NCI-H187 treated with DMSO at 0.1 percent for 48 hours (cell line): ENCODE measurements around the gene AFAP1L2.

Source experiments
- DNase-seq: peaks from one replicate; lab custom pipeline; 2025; lab: John Stamatoyannopoulos, UW

AFAP1L2 gene

DNA sequence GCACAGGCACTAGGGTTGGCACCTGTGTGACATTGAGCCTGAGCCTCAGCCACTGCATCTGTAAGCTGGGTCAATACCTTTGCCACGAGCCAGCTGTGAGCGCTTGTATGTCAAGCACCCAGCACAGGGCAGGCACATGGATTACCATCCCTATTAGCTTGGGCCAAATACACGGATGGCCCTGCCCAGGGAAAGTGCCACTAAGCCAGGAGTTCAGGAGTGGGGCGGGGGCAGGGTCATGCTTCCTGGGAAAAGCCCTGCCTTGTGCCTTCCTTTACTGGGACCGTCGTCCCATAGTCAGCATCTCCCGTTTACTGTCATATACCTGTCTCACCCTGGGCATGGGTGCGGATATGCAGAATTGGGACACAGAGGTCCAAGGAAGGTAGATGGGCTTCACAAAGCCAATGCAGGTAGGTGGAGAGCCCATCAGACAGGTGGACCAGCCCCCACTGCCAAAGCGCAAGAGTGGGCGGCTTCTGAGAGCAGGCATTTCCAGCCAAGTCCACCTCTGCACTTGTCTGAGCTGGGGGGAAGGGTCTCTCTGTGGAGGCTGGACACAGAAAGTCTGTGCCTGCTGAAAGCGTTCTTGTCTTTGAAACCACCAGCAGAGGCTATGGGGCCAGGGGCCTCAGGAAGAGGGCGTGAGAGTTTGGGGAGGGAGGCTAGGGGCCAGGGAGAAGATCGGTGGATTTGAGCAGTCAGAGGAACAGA, 92.6 kb downstream of the AFAP1L2 start:
- no peak for DNase-seq

DNA sequence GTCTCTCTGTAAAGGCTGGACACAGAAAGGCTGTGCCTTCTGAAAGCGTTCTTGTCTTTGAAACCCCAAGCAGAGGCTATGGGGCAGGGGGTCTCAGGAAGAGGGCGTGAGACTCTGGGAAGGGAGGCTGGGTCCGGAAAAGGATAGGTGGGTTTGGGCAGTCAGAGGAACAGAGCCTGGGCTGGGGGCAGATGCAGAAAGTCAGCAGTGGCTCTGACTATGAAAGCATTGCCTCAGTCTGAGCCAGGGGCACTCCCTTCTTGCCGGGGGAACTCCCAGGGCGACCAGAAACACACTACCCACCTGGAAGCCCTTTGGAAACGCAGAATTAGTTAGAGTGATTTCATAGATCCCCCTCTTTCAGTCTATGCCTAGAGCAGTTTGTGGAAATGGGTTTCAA, 93.3 kb downstream of the AFAP1L2 start:
- DNase-seq: no peak

DNA sequence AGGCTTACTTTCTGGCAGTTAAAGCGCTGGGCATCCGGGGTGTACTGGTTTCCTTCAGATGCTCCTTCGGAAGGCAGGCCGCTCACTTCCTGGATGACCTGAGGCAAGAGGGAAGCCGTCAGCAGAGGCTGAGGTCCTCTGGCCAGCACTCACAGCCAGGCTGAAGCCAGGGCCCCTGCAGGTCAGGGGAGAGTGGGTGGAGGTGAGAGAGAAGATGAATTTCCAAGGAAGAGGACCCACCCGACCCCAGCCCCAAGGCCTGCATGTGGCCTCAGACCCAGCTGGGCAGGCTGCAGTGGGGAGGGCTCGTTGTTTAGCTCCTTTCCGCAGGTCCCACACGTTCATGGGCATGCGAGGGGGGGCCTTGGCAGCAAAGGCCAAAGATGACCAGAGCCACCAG, 94.0 kb downstream of the AFAP1L2 start:
- DNase-seq: no peak

DNA sequence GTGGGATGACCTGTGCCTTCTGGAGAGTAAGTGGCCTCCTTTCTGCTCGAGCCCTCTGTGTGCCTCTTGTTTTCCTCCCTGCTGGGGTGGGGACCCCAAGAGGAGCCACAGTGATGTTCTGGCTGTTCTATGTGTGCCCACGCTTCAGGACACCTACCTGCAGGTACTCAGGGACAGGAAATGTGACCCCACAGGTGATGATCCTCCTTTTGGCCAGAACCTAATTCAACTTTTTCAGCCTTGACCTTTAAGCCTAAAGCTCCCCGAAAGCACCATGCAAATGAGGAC, 95.0 kb downstream of the AFAP1L2 start:
- DNase-seq: no peak

DNA sequence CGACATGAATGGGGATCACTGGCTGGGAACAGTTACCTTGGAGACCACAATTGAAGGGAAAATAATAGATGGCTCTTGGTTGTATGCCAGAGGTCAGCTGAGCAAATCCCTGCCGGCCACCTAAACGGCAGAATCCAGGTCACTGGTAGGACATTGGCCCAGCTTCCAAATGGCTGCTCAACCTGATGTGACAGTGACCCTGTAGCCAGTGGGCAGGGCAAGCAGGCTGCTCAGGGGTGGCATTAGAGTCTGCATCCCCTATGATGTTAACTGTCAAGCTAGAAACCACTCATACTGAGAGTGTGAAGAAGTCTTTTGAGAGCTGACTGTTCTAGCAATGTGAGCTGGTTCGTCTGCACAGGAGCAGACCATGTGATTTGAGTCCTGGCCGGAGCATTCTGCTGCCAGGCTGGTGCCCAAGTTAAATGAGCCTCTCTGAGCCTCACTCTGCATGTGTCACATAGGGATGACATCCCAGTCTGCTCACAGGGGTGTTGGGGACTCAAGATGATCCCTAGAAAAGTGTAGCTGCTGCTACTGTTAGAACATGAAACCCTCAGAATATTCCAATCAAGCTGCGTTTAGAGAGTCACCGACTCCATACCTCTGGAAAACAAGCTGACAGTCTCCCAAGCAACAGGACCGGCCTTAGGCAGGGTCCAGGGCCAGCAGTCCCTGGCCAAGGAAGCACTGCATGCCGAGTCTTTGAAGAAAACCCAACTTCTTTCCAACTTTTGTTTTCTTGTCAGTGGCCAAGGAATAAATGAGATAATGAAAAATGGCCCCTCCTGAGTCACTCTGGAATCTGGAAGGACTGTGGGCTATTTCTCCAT, 95.6 kb downstream of the AFAP1L2 start:
- DNase-seq: no peak

DNA sequence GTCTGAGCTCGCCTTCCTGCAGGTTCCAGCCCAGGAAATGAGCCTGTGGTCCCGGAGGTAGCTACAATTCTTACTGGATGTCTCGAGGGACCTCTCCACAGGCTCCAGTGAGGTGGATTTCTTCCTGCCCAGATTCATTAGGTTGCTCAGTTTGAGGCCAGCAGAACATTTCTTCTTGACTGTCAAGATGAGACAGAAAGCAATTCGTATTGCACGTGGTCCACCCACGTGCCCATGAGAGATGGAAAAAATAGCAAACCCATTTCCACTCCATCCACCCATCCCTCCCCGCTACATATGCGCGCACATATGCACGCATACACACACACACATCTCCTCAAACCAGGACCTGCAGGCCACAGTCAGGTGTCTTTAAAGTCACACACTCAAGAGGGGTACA, 96.6 kb downstream of the AFAP1L2 start:
- DNase-seq: no peak

DNA sequence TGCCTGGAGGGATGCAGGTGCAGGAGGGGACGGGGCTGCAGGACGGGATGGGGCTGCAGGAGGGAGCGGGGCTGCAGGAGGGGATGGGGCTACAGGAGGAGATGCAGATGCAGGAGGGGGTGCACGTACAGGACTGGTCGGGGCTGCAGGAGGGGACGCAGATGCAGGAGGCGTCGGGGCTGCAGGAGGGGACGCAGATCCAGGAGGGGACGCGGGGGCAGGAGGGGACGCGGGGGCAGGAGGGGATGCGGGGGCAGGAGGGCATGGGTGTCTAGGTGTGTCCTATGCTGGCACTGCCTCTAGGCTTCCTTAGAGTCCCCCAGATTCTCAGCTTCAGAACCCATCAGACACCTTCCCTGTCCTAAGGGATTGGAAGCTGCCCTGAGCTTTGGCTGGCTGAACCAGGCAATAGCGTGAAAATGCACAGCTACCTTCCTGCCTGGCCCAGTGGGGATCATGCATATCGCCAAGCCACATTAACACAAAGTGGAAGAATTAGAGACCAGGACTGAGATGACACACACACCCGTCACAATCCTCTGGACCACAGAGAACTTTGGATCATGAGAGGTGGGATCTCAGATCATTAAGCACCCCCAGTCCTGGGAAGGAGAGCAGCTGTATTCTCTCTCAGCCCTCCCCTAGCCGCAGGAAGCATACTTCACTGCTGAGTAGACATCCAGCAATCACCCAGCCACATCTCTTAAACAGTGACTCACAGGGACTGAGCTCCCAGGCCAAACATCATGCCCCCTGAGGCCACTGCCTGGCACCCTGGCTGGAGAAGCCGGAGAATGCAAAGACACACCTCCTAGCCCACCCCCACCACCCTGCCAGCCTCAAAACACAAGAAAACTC, 98.0 kb downstream of the AFAP1L2 start:
- DNase-seq: no peak

DNA sequence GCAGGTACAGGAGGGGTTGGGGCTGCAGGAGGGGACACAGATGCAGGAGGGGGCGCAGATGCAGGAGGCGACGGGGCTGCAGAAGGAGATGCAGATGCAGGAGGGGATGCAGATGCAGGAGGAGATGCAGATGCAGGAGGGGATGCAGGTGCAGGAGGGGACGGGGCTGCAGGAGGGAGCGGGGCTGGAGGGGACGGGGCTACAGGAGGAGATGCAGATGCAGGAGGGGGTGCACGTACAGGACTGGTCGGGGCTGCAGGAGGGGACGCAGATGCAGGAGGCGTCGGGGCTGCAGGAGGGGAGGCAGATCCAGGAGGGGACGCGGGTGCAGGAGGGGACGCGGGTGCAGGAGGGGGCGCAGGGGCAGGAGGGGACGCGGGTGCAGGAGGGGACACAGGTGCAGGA, 98.8 kb downstream of the AFAP1L2 start:
- no peak for DNase-seq

DNA sequence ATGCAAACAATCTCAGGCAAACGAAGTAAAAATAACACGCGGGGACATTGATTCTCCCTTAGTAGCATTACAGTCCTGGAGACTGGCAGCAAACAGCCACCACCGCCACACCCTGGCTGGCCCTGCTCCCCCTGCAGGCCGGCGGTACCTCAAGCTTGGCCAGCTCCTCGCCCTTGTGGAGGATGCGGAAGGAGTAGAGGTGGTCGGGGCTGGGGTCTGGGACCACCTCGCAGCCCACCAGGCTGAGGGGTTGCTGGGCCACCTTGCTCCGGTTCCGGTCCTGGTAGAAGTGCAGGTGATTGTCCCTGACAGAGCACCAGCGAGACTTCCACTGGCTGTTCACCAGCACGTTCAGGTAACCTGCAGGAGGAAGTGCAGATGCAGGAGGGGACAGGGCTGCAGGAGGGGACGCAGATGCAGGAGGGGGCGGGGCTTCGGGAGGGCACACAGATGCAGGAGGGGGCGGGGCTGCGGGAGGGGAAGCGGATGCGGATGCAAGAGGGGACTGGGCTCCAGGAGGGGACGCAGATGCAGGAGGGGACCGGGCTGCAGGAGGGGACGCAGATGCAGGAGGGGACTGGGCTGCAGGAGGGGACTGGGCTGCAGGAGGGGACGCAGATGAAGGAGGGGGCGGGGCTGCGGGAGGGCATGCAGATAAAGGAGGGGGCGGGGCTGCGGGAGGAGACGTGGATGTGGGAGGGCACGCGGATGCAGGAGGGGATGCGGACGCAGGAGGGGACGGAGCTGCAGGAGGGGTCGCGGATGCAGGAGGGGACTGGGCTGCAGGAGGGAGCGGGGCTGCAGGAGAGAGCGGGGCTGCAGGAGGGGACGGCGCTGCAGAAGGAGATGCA, 99.5 kb downstream of the AFAP1L2 start:
- DNase-seq: no peak

DNA sequence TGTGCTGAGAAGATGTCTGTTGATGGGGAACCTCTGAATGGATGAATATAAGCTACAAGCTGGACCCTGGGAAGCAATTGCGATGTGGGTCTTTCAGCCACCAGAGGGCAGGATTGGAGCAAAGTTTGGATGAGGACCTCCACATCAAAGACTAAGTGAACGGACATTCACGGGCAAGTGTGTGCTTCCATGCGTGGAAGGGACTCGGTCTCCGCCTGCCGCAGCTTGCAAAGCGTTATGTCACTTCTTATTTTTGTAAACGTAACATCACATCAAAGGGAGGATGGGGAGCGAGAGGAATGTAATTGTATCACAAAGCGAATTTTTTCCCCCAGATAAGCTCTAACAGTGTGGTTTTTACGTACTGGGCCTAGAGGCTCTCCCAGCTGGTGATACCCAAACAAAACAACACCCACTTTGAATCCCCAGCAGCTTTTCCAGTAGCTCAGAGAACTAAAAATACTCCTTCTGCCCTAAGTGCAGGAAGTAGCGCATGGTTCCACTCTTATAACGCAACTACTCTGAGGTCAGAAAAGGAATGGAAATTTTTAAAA, 100.2 kb downstream of the AFAP1L2 start:
- DNase-seq: peak; percentile 11

DNA sequence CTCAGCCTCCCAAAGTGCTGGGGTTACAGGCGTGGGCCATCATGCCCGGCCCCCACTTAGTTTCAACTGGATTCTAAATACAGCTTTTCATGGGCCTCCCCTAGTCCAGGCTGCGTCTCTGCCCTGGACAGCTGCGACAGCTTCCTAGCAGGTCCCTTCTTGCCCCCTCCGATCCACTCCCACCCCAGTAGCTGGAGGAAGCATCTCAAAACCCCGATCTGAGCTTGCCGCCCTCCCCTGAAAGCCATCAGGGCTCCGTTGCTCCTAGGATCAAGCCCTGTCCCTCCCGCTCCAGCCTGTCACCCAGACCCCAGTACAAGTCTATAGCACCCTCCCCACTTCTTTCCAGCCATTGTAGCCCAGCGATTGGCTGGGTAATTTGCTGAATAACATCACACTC, 100.7 kb downstream of the AFAP1L2 start:
- no peak for DNase-seq

DNA sequence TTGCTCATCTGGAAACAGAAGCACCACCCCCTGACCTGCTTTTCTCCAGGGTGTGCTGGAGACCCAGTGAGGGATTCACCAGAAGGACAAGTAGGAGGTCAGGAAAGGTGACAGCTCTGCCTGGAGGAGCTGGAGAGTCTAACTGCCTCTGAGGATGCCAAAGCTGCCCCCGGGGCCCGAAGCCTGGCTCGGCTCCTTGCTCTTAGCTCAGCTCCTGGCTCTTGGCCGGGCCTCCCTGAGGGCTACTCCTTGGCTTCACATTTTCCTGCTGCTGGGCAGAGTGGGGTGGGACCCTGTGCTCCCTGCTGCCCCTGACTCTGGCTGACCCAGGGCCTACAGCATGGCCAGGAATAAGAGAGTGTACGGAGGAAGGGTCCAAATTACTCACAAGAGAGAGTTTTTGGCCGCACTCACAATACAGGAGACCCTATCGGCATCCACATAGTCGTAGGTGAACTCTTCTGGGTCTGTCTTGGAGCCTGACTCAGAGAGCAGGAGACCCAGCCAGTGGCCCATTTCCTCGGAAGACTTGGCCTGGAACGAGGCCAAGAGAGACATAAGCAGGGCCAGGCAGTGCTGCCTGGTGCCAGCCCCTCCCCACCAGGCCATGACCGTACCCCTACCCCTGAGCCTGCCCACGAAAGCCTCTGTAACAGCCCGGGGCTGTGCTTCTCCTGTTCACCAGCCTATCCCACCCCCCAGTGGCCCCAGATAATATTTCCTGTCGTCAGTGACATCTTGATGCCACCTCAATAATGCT, 102.2 kb downstream of the AFAP1L2 start:
- no peak for DNase-seq

DNA sequence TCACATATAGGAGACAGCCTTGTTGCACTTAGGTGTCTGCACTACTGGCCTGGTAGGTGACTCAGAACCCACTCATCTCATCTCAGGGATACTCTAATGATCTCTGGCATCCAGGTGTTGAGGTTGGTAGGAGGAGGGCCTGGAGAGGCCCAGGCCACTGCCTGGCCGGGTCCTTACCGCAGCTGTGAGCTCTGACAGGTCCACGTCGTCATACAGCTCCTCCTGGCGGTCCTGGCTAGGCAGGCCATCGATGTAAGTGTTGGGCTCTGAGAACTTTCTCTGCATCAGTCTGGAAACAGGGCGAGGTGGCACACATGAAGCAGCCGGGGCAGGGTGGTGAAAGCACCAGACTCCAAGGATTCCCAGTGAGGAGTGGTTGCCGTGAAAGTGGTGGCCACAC, 103.1 kb downstream of the AFAP1L2 start:
- no peak for DNase-seq

DNA sequence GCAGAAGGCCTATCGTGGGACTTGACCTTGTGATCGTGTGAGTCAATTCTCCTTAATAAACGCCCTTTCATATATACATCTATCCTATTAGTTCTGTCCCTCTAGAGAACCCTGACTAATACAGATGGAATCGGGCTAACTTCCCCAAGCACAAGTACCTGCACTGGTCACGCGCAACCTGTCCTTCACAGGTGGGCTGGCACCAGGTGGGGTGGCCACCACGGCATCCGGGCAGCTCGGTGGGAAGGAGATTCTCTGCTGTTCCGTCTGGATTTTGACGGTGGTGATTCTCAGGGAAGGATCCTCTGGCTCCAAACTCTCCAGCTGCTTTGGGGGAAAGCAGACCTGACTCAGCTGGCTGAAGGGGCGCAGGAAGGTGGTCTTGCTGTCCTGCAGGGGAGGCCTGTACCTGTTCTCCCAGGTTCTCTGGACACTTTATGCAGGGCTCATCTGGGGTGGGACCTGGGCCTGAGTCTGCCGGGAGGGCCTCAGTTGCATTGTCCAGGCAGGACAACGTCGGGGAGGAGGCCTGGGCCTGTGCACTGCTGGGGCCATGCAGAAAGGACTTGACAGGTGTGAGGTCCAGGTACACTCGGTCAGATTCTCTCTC, 104.2 kb downstream of the AFAP1L2 start:
- no peak for DNase-seq

DNA sequence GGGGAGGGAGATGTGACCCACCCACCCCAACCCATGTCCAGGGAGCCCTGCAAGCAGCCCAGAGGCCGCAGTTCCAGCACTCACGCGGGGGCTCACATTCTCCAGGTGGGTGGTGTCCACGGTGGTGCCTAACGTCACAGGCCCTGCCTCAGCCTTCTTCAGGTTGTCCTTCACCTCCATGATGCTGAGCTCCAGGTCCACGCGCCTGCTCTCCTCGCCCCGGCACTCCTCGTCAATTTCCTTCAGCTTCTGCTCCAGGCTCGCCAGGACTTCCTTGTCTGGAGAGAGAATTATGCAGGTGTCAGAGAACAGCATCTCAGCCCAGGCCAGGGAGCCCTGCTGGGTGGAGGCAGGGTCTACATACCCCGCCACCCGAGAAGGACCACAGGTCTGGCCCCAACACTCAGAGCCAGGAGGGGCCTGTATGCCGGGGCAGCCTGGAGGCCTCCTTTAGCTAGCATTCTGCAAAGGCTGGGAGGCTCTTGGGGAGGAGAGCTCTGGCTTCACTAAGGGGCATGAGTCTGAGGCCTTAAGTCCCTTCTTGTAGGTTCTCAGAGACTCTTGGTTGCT, 107.1 kb downstream of the AFAP1L2 start:
- DNase-seq: no peak

DNA sequence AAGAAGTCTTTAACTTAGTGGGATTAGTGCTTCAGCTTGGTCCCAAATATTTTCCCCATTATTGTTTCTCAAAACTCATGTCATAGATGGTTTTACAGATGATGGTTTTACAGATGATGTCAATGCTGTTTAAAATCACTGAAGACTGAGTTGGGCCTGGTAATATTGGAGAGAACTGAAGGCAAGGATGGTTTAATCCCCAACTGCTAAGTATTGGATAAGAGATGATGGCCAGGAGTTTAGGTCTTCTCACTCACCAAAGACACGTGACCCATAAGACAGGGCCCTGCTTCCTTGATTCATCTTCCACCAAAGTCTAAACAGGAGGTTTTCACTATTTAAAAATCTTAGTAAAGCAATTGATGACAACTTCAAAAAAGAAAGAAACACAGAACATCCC, 108.9 kb downstream of the AFAP1L2 start:
- DNase-seq: no peak

DNA sequence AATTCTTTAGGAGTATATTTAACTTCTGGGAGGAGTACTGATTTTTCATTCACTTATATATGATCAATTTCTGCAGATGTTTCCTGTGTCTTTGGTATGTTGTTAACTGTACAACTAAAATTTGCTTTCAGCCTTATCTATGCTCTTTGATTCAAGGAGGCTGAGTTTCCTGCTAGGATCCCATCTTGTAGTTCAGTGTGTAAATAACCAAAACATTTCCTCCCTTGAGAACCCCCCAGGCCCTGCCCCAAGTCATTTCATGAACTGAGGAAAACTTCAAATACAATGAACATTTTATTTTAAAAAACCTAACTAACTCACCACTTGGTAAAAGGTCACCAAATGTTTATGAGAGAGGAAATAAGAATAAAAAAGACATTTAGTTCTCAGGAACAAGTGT, 109.8 kb downstream of the AFAP1L2 start:
- no peak for DNase-seq

DNA sequence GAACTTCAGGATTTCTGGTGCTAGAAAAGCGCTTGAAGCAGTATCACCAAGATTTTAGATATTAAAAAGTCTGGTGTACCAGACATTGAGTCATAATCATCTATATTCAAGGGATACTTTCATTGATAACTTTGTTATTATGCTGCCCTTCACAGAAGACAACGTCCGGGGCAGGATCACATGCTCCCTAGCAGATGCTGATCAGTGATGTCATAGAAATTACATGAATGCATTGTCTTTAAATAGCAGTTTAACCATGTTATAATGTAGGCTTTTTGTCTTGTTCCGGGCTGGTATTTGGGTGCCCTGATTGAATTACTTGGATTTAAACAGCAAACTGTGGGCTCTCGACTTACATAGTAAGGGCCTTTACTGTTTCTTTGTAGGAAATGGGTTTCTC, 111.2 kb downstream of the AFAP1L2 start:
- no peak for DNase-seq

DNA sequence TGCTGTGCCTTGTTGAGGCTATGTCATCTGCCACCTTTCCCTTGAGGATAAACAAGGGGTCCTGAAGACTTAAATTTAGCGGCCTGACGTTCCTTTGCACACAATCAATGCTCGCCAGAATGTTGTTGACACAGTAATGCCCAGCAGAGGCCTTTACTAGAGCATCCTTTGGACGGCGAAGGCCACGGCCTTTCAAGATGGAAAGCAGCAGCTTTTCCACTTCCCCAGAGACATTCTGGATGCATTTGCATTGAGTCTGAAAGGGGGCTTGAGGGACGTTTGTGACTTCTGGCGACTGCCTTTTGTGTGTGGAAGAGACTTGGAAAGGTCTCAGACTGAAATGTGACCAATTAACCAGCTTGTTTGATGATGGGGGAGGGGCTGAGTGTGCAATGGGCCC, 112.8 kb downstream of the AFAP1L2 start:
- DNase-seq: no peak

DNA sequence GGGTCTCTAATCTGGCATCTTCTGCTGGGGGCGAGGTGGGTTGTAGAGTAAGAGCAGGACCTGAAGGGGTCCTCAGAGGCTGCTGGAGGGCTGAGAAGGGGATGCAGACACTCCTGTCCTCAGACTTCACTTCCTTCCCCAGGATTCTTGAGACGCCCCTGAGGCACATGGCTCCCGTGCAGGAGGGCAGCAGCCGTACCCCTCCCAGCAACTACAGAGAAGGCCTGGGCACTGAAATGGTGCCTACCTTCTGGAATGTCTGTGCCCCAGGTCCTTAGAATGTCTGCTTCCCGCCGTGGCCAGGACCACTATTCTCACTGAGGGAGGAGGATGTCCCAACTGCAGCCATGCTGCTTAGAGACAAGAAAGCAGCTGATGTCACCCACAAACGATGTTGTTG, 113.2 kb downstream of the AFAP1L2 start:
- DNase-seq: no peak
